Measurements from ENCODE around the gene TRIM14.
"Not testable (repeated sequence)": the region's sequence is repeated elsewhere in the genome, so short reads cannot be mapped to it uniquely, and the experiment has no call there.

The TRIM14 gene

GRCh38 chr9:98142182-98142907 is 23.3 kb upstream of the TRIM14 start:
- DNase-seq (ENCODE audit: low read depth in 3 of 3), result no peak

GRCh38 chr9:98140503-98140902 is 21.5 kb upstream of the TRIM14 start:
- DNase-seq (ENCODE audit: low read depth in 3 of 3), result no peak

DNA sequence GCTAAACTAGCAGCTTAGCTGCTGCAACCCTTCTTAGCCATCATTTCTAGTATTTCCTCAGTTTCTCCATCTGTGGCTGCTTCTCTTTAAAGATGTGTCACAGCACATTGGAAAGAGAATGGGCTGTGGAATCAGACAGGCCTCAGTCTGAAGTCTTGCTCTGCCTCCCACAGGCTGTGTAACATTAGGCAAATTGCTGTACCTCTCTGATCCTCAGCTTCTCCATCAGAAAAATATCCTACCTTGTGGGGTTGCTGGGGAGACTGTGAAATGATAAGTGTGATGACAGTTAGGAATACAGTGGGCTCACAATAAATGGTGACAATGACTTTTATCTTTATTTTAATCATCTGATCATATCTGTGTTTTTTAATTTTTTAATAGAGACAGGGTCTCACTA is 17.5 kb upstream of the TRIM14 start:
- no peak for DNase-seq (ENCODE audit: low read depth in 3 of 3)

DNA sequence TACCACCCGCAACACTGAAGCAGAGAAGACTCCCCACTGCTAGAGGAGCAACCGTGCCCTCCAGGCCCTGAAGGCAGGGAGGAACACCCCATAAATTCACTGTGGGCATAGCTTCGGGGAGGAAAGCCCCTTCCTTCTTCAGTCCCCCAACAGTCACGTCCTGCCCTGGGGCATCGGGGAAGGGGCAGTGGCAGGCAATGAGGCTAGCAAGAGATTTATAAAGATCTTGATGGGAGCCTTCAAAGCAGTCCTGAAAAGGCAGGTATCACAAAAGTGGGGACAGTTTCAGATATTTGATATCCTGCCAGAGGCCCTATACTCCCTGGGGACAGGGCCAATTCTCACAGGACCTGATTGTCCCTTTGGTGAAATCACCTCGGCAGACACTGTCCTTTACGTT is 16.9 kb upstream of the TRIM14 start:
- DNase-seq (ENCODE audit: low read depth in 3 of 3), result no peak

DNA sequence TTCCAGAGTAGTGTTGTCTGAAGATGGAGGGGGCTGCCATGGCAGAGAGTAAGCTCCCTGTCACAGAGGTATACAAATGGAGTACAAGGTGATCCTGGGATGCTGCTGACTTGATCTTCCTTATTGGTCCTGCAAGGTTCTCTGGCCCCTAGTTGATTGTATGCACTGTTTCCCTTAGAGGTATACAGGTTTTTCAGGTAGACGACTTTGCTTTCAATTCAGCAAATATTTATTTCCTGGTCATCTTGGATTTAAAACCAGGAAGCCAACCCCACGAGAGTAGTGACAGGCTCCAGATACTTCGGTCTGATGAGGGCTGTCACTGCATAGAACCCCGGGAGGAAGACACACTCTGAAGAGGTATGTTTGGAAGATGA is 16.5 kb upstream of the TRIM14 start:
- DNase-seq (ENCODE audit: low read depth in 3 of 3), result no peak

DNA sequence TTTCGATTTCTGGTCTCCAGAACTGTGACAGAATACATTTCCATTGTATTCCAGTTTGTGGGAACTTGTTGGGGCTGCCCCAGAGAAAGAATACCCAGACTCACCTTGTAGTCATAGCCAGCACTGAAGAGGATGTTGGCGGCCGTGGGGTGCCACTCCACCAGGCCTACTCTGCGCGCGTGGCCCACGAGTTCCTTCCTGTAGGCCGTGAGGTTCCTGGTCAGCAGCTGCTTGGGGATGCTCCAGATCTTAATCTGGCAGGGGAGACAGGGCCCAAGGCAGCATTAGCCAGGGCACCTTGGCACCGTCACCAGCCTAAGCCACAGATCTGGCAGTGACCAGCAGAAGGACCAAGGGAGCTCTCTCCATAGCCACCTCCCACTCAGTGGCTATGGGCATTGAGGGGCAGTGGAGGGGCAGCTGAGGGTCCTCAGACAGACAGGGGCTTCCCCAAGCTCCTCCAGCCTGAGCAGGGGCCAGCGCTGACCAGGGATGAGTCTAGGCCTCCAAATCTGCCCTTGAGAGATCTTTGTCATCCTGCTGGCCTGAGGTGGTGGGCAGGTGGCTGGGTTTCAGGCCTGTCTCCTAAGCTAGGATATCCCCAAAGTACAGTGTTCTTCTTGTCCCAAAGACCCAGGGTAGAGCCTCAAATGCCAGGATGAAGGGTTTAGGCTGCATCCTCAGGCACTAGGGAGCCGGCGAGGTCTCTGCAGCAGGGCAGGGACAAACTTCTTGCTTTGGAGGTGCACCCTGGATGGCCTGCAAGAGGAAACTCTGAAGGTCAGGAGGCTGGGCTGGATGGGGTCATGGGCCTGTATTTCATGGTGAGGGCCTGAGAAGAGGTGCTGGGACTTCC is 15.9 kb upstream of the TRIM14 start:
- no peak for DNase-seq (ENCODE audit: low read depth in 3 of 3)

DNA sequence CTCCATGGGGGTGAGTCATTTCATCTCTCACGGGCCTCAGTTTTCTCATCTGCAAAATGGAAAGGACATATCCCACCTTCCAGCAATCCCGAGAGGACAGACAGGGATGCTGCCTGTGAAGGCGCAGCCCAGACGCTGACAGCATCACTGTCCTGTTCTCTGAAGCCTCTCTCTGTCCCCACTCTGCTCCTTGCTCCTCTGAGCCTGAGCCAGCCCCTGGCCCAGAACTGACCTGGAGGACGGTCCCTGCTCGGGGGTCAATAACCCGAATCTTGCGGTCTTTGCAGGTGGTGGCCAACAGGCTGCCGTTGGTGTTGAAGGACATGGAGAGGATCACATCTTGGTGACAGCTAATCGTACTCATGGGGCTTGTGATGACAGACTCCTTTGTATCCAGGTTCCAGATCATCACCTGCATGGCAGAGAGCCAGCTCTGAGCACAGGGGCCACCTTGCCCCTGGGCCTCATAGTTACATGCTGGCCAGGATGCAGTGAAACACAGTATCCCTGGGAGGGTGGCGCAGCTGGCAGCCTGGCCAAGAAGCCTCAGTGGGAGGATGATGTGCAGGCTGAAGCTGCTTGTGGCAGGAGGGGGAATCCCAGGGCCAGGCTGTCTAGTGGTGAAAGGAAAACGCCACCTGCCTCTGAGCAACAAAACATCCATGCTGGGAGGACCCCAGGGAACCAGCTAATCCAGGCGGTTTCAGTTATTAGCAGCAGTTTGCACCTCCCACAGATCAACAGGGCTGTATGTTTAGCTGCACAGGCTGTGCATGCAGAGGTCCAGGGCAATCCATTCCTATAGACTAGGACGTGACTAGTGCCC is 14.0 kb upstream of the TRIM14 start:
- no peak for DNase-seq (ENCODE audit: low read depth in 3 of 3)

- no peak for DNase-seq (ENCODE audit: low read depth in 3 of 3)
Observed at GRCh38 chr9:98132158-98132557, 13.1 kb upstream of the TRIM14 start.

- no peak for DNase-seq (ENCODE audit: low read depth in 3 of 3)
Observed at GRCh38 chr9:98130576-98131228, 11.7 kb upstream of the TRIM14 start.

DNA sequence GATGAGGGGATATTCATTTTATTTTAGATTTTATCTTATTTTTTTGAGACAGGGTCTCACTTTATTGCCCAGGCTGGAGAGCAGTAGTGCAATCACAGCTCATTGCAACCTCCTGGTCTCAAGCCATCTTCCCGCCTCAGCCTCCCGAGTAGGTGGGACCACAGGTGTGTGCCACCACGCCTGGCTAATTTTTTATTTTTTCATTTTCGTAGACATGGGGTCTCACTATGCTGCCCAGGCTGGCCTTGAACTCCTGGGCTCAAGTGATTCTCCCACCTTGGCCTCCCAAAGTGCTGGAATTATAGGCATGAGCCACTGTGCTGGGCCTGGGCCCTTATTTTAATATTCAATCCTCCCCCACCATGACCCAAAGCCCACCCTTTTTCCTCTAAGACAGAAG is 11.0 kb upstream of the TRIM14 start:
- DNase-seq (ENCODE audit: low read depth in 3 of 3), result not testable (repeated sequence)

GRCh38 chr9:98129451-98129881 is 10.4 kb upstream of the TRIM14 start:
- DNase-seq (ENCODE audit: low read depth in 3 of 3), result no peak

DNA sequence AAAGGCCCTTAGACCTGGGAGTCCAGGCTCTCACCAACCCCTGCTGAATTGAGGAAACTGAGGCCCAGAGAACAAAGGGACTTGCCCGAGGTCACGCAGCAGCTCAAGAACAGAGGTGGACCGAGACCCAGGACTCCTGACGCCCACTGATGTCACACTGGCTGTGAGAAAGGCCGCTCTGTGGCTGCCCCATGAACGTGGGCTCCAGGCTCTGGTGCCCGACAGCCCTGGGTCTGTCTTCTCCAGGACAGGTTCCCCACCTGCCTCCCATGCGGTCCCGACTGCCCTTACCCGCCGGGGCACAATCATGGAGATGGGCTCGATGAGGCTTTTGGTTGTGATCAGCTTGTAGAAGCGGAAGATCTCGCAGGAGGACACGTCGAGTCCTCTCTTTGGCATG is 9.3 kb upstream of the TRIM14 start:
- no peak for DNase-seq (ENCODE audit: low read depth in 3 of 3)

GRCh38 chr9:98127226-98127625 is 8.2 kb upstream of the TRIM14 start:
- no peak for DNase-seq (ENCODE audit: low read depth in 3 of 3)

GRCh38 chr9:98124637-98125426 is 5.8 kb upstream of the TRIM14 start:
- DNase-seq (ENCODE audit: low read depth in 3 of 3), result no peak

GRCh38 chr9:98124091-98124490 is 5.1 kb upstream of the TRIM14 start:
- DNase-seq (ENCODE audit: low read depth in 3 of 3), result not testable (repeated sequence)

DNA sequence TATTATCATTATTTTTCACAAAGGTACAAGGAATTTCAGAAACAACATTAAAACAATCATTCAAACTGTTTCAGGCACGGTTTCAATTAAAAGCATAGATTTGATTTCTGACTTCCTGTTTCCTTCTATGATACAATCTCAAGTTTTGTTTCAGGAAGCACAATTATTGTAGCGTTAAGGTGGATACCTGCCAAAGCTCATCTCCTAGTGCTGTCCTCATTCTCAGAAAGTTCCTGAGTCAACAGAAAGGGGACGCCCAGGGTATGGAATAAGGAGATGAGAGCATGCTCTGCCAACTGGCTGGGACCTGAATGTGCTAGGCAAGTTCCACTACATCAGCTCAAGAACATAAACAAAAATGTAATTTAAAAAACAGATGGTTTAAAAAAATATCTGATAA is 2.0 kb upstream of the TRIM14 start:
- DNase-seq (ENCODE audit: low read depth in 3 of 3), result no peak

GRCh38 chr9:98120476-98120875 is 1.5 kb upstream of the TRIM14 start:
- no peak for DNase-seq (ENCODE audit: low read depth in 3 of 3)

GRCh38 chr9:98117984-98118639 is 910 bp downstream of the TRIM14 start:
- peak in 1 of 3 experiments; percentile 33 for DNase-seq (ENCODE audit: low read depth in 3 of 3)

DNA sequence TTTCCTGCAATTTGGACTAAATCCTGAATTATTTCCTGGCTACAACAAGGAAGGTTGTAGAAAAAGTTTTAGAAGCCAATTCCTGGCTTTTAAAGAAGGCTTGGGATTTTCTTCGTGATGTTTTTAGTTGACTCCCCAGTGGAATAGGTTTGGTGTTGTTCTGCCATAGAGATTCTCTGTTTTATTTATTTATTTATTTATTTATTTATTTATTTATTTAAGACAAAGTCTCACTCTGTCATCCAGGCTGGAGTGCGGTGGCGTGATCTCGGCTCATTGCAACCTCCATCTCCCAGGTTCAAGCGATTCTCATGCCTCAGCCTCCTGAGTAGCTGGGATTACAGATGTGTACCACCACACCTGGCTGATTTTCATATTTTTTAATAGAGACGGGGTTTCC is 1.9 kb downstream of the TRIM14 start:
- not testable (repeated sequence) for DNase-seq (ENCODE audit: low read depth in 3 of 3)

DNA sequence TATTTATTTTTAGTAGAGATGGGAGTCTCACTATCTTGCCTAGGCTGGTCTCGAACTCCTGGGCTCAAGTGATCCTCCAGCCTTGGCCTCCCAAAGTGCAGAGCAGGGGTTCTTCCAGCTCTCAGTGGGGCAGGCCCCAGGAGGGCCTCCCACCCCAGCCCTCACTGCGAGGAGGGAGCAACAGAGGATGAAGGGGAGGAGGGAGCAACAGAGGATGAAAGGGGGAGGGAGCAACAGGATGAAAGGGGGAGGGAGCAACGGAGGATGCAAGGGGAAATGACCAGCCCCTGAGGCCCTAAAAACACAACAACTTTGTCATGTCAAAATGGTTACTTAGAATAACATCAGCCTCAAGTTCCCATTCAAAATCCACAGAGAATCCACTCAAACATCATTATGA is 10.0 kb downstream of the TRIM14 start:
- DNase-seq (ENCODE audit: low read depth in 3 of 3), result no peak
